CD4-positive, CD25-positive, alpha-beta regulatory T cell (primary cell): ENCODE data around the gene PHF12. TPM values are rescaled to one million over a fixed set of nuclear protein-coding genes. Genes with fewer than 3 reads are reported as not detected.

Experiments
- ATAC-seq, 2 donors: fragments of 150-1000 bp; cut with Tn5 transposase; one replicate each; pipeline ENCODE4 v1.10.0; 2021; ENCODE audit warnings: low read depth in 2 of 2, moderate number of reproducible peaks in 2 of 2, moderate library complexity in 1 of 2
- DNase-seq, 3 donors: peaks; one replicate each; pipeline versions ENCODE4 v3.0.0 to v3.0.0-alpha.2; 2012 to 2022; ENCODE audit warnings: mixed read lengths in 1 of 3
- H3K27ac ChIP-seq: one replicate; pipeline ENCODE4 v1.7.0; 2013; ENCODE audit warnings: mild to moderate bottlenecking, low read length; ENCODE audit not compliant: insufficient read depth, poor library complexity, severe bottlenecking
- H3K27me3 ChIP-seq: one replicate; pipeline ENCODE4 v1.7.0; 2013; ENCODE audit warnings: low read length; ENCODE audit not compliant: control insufficient read depth, insufficient read depth
- H3K36me3 ChIP-seq: one replicate; pipeline ENCODE4 v1.7.0; 2013; ENCODE audit warnings: mild to moderate bottlenecking, low read length, moderate library complexity; ENCODE audit not compliant: control insufficient read depth, insufficient read depth
- H3K4me1 ChIP-seq: 2 replicates; pipeline ENCODE4 v1.7.0; 2013; ENCODE audit warnings: mild to moderate bottlenecking, low read length; ENCODE audit not compliant: insufficient read depth, control insufficient read depth, poor library complexity, severe bottlenecking
- H3K4me3 ChIP-seq: one replicate; pipeline ENCODE4 v1.7.0; 2013; ENCODE audit warnings: low read depth, mild to moderate bottlenecking, low read length, moderate library complexity
- H3K9me3 ChIP-seq, 2 experiments: 1 replicate in 1 of 2; 2 replicates in 1 of 2; pipeline ENCODE4 v1.7.0; 2013; ENCODE audit warnings: low read length in 2 of 2, mild to moderate bottlenecking in 1 of 2, moderate library complexity in 1 of 2; ENCODE audit not compliant: control insufficient read depth in 2 of 2
- H3K27ac Mint-ChIP-seq, 3 donors: one replicate each; pipeline ENCODE4 v1.8.0; 2020 to 2022; ENCODE audit warnings: mild to moderate bottlenecking in 3 of 3, mixed read lengths in 3 of 3, moderate library complexity in 2 of 3
- H3K27me3 Mint-ChIP-seq: one replicate; pipeline ENCODE4 v1.8.0; 2022; ENCODE audit warnings: mild to moderate bottlenecking, mixed read lengths
- H3K36me3 Mint-ChIP-seq: one replicate; pipeline ENCODE4 v1.8.0; 2020; ENCODE audit warnings: mixed read lengths
- H3K4me1 Mint-ChIP-seq, 4 donors: one replicate each; pipeline ENCODE4 v1.8.0; 2020 to 2022; ENCODE audit warnings: mixed read lengths in 4 of 4, mild to moderate bottlenecking in 1 of 4
- H3K4me3 Mint-ChIP-seq, 4 donors: one replicate each; pipeline ENCODE4 v1.8.0; 2020 to 2022; ENCODE audit warnings: mild to moderate bottlenecking in 4 of 4, mixed read lengths in 4 of 4, moderate library complexity in 3 of 4
- H3K9me3 Mint-ChIP-seq, 7 donors: one replicate each; pipeline ENCODE4 v1.8.0; 2020 to 2022; ENCODE audit warnings: mixed read lengths in 7 of 7, mild to moderate bottlenecking in 3 of 7, moderate library complexity in 2 of 7
- polyA plus RNA-seq, 4 donors: library from polyadenylated mRNA; unstranded; fragments of 300-500 nt; fragmentation: Illumina TruSeq; gene quantifications; one replicate each; pipeline ENCODE4 v1.2.3, GENCODE V29; 2021
- total RNA-seq: library from RNA; stranded (reverse); gene quantifications from one replicate; pipeline ENCODE4 v1.2.3, GENCODE V29; 2022

The PHF12 gene
- total and polyA plus RNA-seq, 5 donors from 2014 or later = 5.4 to 200 (median 6.2) TPM

GRCh38 chr17:28972437-28972836, 21.1 kb upstream of the PHF12 start:
- no peak overlapping the region for H3K4me3 ChIP-seq
- H3K4me1 ChIP-seq = no peaks in the 10 kb centered on the region
- no peak for DNase-seq
- no peaks in the 10 kb centered on the region for H3K4me1 Mint-ChIP-seq
- H3K9me3 ChIP-seq = no peaks in the 10 kb centered on the region
- H3K36me3 ChIP-seq = no peaks in the 10 kb centered on the region
- ATAC-seq = no peak
- peak overlapping the region in 1 of 3 donors; percentile 15 for H3K27ac Mint-ChIP-seq
- H3K27me3 ChIP-seq = no peaks in the 10 kb centered on the region
- H3K27ac ChIP-seq = no peak overlapping the region
- no peaks in the 10 kb centered on the region for H3K27me3 Mint-ChIP-seq
- H3K36me3 Mint-ChIP-seq = no peaks in the 10 kb centered on the region
- no peaks in the 10 kb centered on the region for H3K9me3 Mint-ChIP-seq
- no peak overlapping the region for H3K4me3 Mint-ChIP-seq

GRCh38 chr17:28970879-28971278, 19.6 kb upstream of the PHF12 start:
- Mint-ChIP-seq H3K36me3 (no peaks in the 10 kb centered on the region), H3K9me3 (no peaks in the 10 kb centered on the region), H3K4me1 (no peaks in the 10 kb centered on the region), H3K4me3 (no peak overlapping the region), H3K27ac (no peak overlapping the region), H3K27me3 (no peaks in the 10 kb centered on the region)
- H3K36me3 ChIP-seq = no peaks in the 10 kb centered on the region
- H3K27me3 ChIP-seq = no peaks in the 10 kb centered on the region
- H3K4me1 ChIP-seq = no peaks in the 10 kb centered on the region
- no peak overlapping the region for H3K27ac ChIP-seq
- no peak overlapping the region for H3K4me3 ChIP-seq
- ATAC-seq = no peak
- no peaks in the 10 kb centered on the region for H3K9me3 ChIP-seq
- DNase-seq = no peak

- H3K4me1 Mint-ChIP-seq = peaks cover 0 to 4% (median 0%) of the 10 kb centered on the region in 4 donors
- DNase-seq (no peak), ATAC-seq (no peak)
- H3K4me3 ChIP-seq = no peak overlapping the region
- no peak overlapping the region for H3K4me3 Mint-ChIP-seq
- H3K9me3 Mint-ChIP-seq = no peaks in the 10 kb centered on the region
- peaks cover 2% of the 10 kb centered on the region for H3K4me1 ChIP-seq
- peak overlapping the region in 1 of 3 donors; percentile 37 for H3K27ac Mint-ChIP-seq
- no peaks in the 10 kb centered on the region for H3K36me3 ChIP-seq
- no peak overlapping the region for H3K27ac ChIP-seq
- H3K9me3 ChIP-seq = no peaks in the 10 kb centered on the region
- H3K36me3 Mint-ChIP-seq = no peaks in the 10 kb centered on the region
- no peaks in the 10 kb centered on the region for H3K27me3 ChIP-seq
- H3K27me3 Mint-ChIP-seq = no peaks in the 10 kb centered on the region
These were observed 18.5 kb upstream of the PHF12 start for GRCh38 chr17:28969706-28970393.

- H3K27ac Mint-ChIP-seq = no peak overlapping the region
- no peaks in the 10 kb centered on the region for H3K27me3 Mint-ChIP-seq
These were observed 17.6 kb upstream of the PHF12 start for GRCh38 chr17:28968914-28969295.

GRCh38 chr17:28968231-28968913, 17.1 kb upstream of the PHF12 start:
- no peak for DNase-seq
- H3K36me3 Mint-ChIP-seq = no peaks in the 10 kb centered on the region
- peaks cover 0 to 4% (median 0%) of the 10 kb centered on the region in 4 donors for H3K4me1 Mint-ChIP-seq
- H3K36me3 ChIP-seq = no peaks in the 10 kb centered on the region
- ATAC-seq = no peak
- H3K27me3 ChIP-seq = no peaks in the 10 kb centered on the region
- no peaks in the 10 kb centered on the region for H3K9me3 ChIP-seq
- no peaks in the 10 kb centered on the region for H3K9me3 Mint-ChIP-seq
- H3K4me3 ChIP-seq = no peak overlapping the region
- H3K27ac ChIP-seq = no peak overlapping the region
- peak overlapping the region in 1 of 3 donors; percentile 9 for H3K27ac Mint-ChIP-seq
- H3K4me1 ChIP-seq = peaks cover 2% of the 10 kb centered on the region
- peaks cover 3% of the 10 kb centered on the region for H3K27me3 Mint-ChIP-seq
- no peak overlapping the region for H3K4me3 Mint-ChIP-seq

More at GRCh38 chr17:28968914-28969295, 17.6 kb upstream of the PHF12 start:
- Histone ChIP-seq H3K4me1 (peaks cover 2% of the 10 kb centered on the region), H3K9me3 (no peaks in the 10 kb centered on the region), H3K27me3 (no peaks in the 10 kb centered on the region), H3K27ac (no peak overlapping the region), H3K36me3 (no peaks in the 10 kb centered on the region), H3K4me3 (no peak overlapping the region)
- Mint-ChIP-seq H3K36me3 (no peaks in the 10 kb centered on the region), H3K4me3 (no peak overlapping the region), H3K4me1 (peaks cover 0 to 4% (median 0%) of the 10 kb centered on the region in 4 donors), H3K9me3 (no peaks in the 10 kb centered on the region)
- ATAC-seq (no peak), DNase-seq (no peak)

- no peak for ATAC-seq
- Mint-ChIP-seq H3K4me1 (peaks cover 0 to 4% (median 0%) of the 10 kb centered on the region in 4 donors), H3K27ac (peak overlapping the region in 1 of 3 donors; percentile 44), H3K36me3 (no peaks in the 10 kb centered on the region), H3K4me3 (no peak overlapping the region), H3K27me3 (peaks cover 4% of the 10 kb centered on the region), H3K9me3 (no peaks in the 10 kb centered on the region)
- H3K27ac ChIP-seq = no peak overlapping the region
- H3K27me3 ChIP-seq = no peaks in the 10 kb centered on the region
- H3K4me3 ChIP-seq = no peak overlapping the region
- no peak for DNase-seq
- H3K9me3 ChIP-seq = no peaks in the 10 kb centered on the region
- H3K36me3 ChIP-seq = no peaks in the 10 kb centered on the region
- H3K4me1 ChIP-seq = peaks cover 2% of the 10 kb centered on the region
These were observed 16.2 kb upstream of the PHF12 start for GRCh38 chr17:28967221-28968135.

- Histone ChIP-seq H3K36me3 (no peaks in the 10 kb centered on the region), H3K27ac (no peak overlapping the region), H3K4me1 (peaks cover 2% of the 10 kb centered on the region), H3K27me3 (no peaks in the 10 kb centered on the region), H3K4me3 (no peak overlapping the region), H3K9me3 (no peaks in the 10 kb centered on the region)
- Mint-ChIP-seq H3K27me3 (peaks cover 4% of the 10 kb centered on the region), H3K4me3 (peak overlapping the region in 1 of 4 donors; percentile 29), H3K36me3 (no peaks in the 10 kb centered on the region), H3K9me3 (no peaks in the 10 kb centered on the region), H3K4me1 (peaks cover 0 to 4% (median 0%) of the 10 kb centered on the region in 4 donors), H3K27ac (no peak overlapping the region)
- no peak for DNase-seq
- ATAC-seq = no peak
These were observed 12.5 kb upstream of the PHF12 start for GRCh38 chr17:28963841-28964240.
